ENCODE results near the gene NRXN3.
A peak's percentile ranks its signal among the peaks of the same experiment; 100 is the strongest.
"Not testable (repeated sequence)": the region's sequence is repeated elsewhere in the genome, so short reads cannot be mapped to it uniquely, and the experiment has no call there.

NRXN3 gene

GRCh38 chr14:78417532-78417931, 247.4 kb downstream of the NRXN3 start:
- no peak for DNase-seq

- peak; percentile 8 for DNase-seq
Measured at GRCh38 chr14:78424311-78424710, 254.1 kb downstream of the NRXN3 start.

- DNase-seq, result no peak
Measured at GRCh38 chr14:78425330-78425729, 255.2 kb downstream of the NRXN3 start.

- no peak for DNase-seq
Measured at GRCh38 chr14:78425782-78426181, 255.6 kb downstream of the NRXN3 start.

- DNase-seq, result no peak
Measured at GRCh38 chr14:78432046-78432445, 261.9 kb downstream of the NRXN3 start.

- DNase-seq, result not testable (repeated sequence)
Measured at GRCh38 chr14:78437448-78437847, 267.3 kb downstream of the NRXN3 start.

GRCh38 chr14:78440356-78440894, 270.3 kb downstream of the NRXN3 start:
- DNase-seq, result no peak

- DNase-seq, result no peak
Measured at GRCh38 chr14:78443834-78444233, 273.7 kb downstream of the NRXN3 start.

- DNase-seq, result no peak
Measured at GRCh38 chr14:78445275-78445674, 275.1 kb downstream of the NRXN3 start.

GRCh38 chr14:78446807-78447206, 276.6 kb downstream of the NRXN3 start:
- DNase-seq, result no peak

GRCh38 chr14:78448164-78449094, 278.3 kb downstream of the NRXN3 start:
- DNase-seq, result peak; percentile 41

GRCh38 chr14:78450669-78451318, 280.6 kb downstream of the NRXN3 start:
- DNase-seq, result no peak

- no peak for DNase-seq
Measured at GRCh38 chr14:78451319-78451695, 281.1 kb downstream of the NRXN3 start.

- DNase-seq, result peak; percentile 39
Measured at GRCh38 chr14:78455896-78456435, 285.8 kb downstream of the NRXN3 start.

- no peak for DNase-seq
Measured at GRCh38 chr14:78469947-78470346, 299.8 kb downstream of the NRXN3 start.

GRCh38 chr14:78479127-78479780, 309.1 kb downstream of the NRXN3 start:
- no peak for DNase-seq

- DNase-seq, result no peak
Measured at GRCh38 chr14:78484028-78484427, 313.9 kb downstream of the NRXN3 start.

GRCh38 chr14:78486081-78486480, 315.9 kb downstream of the NRXN3 start:
- DNase-seq, result no peak

GRCh38 chr14:78486621-78487020, 316.4 kb downstream of the NRXN3 start:
- DNase-seq, result no peak

GRCh38 chr14:78487573-78487972, 317.4 kb downstream of the NRXN3 start:
- DNase-seq, result not testable (repeated sequence)

GRCh38 chr14:78488938-78489337, 318.8 kb downstream of the NRXN3 start:
- peak; percentile 69 for DNase-seq

- no peak for DNase-seq
Measured at GRCh38 chr14:78491048-78491447, 320.9 kb downstream of the NRXN3 start.

GRCh38 chr14:78498062-78498595, 328.0 kb downstream of the NRXN3 start:
- no peak for DNase-seq

Measured in DMS153 (cell line).